CD1c-positive myeloid dendritic cell (primary cell): ENCODE measurements around the gene FNDC3A.
"Not testable (repeated sequence)": the region's sequence is repeated elsewhere in the genome, so short reads cannot be mapped to it uniquely, and the experiment has no call there.

Experiments
- DNase-seq: peaks from one replicate; pipeline ENCODE4 v3.0.0-alpha.2; 2016; ENCODE audit errors: extremely low spot score

The FNDC3A gene

DNA sequence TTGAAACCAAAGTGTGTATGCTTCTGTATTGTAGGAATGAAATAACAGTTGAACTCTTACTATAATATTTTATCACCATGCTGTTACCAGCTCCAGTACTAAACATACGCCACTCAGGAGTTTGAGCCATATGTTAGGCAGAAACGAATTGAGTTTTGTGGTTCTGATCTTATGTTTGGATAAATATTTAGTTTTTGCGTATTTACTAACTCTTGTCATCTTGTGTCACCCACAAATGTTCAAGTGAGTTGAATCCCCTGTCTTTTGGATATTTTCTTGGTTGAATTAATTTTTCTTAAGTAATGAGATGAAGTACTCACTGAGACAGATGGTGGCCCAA lies 1.5 kb downstream of the FNDC3A start:
- no peak for DNase-seq

DNA sequence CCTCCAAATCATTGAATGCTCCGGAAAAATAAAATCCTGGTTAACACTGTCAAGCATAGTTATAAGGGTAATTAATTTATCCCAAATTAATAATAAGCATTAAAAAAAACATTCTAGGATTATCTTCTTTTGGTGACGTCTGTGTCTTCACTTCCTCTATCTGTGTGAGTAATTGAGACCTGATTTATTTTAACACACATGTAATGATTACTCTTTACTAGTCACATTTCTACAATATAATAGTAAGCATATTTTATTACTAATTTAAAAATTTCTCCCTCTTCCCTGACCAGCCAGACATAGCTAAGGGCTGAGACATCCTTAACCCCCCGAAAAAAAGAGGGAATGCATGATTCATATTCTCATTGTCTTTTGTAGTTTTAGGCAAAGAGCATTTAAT lies 2.3 kb downstream of the FNDC3A start:
- DNase-seq = peak; percentile 53

DNA sequence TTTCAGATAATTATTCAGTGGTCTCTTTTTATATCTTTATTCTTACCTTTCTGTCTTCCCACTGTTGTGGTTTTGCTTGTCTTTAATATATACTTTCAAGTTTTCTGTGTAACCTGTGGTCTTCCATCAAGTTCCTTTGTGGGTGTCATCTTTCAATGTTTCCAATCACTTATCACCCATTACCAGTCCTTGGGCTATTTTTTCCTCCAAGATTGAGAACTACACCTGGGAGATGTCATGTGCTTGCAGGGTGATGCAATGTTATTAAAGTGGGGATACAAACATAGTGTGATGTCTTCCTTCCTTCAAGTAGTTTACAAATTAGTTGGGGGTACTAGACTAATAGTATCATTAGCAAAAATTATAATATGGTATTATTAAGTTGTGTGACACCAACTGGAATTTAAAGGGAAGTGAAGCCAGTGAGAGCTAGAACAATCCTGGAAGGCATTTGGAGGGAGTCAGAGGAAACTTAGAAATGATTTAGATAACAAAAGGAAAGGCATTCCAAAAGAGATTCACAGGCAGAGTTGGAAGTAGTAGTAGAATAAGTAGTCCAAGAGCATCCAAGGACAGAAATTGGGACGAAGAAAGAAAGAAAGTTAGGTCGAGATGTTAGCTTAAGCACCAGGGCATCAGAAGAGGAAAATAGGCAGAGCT lies 3.4 kb downstream of the FNDC3A start:
- DNase-seq = no peak

DNA sequence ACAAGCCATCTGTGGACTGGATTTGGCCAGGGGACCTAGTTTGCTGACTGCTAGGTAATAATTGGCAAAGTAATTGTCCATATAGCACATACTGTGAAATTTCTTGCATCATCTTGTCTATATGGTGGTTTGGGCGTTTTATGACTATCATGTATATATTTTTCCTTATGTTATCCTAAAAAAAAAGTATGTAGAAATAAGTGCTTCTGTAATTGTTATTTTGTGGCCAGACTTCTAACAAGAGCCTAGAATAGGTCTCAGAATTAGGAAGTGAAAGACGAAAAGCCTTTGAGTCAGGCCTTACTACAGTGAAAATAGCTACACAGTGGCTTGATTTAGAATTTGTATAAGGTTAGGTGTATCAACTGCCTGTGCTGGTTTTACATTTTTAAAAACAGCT lies 4.2 kb downstream of the FNDC3A start:
- peak; percentile 85 for DNase-seq

DNA sequence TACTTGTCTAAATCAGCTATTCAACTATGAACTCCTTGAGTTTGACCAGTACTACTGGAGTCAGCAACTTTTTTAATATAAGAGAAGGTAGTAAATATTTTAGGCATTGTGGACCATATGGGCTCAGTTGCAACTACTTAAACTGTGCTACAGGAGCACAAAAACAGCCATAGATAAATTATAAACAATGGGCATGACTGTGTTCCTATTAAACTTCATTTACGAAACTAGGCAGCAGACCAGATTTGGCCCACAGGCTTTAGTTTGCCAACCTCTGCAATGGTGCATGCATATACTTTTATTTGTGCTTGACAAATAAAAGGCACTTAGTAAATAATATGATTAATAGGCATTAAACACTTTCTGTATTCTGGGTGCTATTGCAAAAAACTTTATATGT lies 7.6 kb downstream of the FNDC3A start:
- DNase-seq = no peak

DNA sequence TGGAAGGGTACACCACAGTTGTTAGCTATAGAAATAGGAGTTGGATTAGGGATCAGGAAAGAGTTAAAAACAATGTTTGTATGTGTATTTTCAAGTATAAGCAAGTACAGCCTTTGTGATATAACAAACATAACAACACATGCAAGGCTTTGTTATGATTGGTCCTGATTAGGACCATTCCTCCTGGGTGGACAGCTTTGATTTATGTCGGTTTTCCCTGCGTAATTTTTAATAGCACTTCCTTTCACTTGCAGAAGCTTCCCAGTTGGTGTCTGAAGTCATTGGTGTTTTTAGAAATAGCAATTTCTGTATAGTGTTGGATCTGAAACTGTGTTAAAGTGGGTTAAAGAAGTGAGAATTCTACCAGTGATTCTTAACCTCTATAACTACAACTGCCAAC lies 10.0 kb downstream of the FNDC3A start:
- peak; percentile 30 for DNase-seq

DNA sequence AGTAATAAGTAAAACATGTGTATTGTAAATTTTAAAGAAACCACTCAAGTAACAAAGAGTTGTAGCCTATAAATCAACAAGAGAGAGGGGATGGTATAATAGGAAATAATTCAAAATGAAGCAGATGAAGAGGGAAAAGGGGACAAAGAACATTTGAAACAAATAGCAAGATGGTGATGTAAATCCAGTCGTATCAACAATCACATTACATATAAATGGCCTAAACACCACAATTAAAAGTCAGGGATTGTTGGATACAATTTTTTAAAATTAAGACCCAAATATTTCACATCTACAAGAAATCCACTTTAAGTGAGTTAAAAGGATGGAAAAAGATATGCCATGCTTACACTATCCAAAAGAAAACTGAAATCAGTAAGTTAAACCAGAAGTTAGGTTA lies 15.2 kb downstream of the FNDC3A start:
- no peak for DNase-seq

DNA sequence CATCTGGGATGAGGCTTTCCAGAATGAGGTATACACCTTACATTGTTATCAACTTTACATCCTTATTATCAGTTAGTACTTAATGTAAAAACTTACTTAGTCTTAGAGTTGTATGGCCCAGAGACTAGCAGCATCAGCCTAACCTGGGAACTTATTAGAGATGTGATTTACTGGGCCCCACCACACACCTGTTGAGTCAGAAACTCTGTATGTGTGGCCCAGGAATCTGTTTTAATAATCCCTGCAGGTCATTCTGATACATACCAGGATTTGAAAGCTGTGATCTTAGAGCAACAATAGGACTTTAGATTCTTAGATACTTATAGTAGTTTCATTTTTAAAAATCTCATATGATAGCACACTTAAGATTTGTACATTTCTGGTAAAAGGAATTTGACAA lies 17.4 kb downstream of the FNDC3A start:
- DNase-seq = no peak

DNA sequence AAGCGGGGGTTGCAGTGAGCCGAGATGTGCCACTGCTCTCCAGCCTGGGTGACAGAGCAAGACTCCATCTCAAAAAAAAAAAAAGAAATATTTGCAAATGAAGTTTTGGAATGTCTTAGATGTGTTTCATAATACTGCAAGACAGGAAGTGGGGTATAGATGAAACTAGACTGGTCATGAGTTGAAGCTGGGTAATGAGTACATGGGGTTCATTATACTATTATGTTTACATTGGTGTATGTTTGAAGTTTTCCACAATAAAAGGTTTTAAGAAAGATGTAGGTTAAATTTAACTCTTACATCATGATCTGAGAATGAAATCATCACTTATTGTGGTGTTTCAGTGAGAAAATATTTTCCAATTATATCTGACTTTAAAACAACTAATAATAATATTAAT lies 19.0 kb downstream of the FNDC3A start:
- no peak for DNase-seq

DNA sequence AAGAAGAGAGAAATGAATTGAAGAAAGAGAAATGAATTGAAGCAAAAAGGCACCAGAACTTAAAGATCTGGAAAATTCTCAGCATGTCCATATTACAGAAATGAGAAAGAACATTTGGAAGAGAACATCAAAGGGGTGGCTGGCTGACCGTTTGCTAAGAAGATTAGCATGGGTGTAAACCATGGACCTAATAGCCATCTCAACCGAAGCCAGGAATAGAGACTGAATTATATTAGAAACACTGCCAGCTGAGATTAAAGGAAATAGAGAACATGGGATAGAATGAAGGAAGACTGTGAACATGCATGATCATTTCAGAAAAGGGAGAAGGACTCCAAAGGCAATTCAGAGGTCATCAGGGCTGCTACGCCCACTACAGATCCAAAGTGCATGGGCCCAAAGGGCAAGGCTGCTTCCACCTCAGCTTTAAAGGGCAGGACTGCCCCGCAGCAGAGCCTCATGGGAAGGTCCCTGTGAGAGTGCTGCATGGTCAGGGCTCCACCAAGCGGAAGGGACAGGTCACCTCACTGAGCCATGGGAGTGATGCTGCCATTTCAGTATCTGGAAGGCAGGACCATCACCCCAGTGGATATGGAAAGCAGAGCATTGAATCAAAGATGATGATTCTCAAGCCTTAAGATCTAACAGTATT lies 23.1 kb downstream of the FNDC3A start:
- no peak for DNase-seq

DNA sequence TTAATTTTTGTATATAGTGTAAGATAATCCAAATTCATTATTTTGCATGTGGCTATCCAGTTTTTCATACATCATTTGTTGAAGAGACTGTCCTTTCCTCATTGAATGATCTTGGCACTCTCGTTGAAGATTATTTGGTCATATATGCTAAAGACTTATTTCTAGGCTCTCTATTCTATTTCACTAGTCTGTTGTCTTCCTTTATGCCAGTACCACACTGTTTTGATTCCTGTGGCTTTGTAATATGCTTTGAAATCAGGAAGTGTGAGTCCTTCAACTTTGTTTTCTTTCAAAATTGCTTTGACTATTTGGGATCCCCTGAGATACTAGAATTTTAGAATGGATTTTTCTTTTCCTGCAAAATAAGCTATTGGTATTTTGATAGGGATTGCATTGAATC lies 24.5 kb downstream of the FNDC3A start:
- no peak for DNase-seq

DNA sequence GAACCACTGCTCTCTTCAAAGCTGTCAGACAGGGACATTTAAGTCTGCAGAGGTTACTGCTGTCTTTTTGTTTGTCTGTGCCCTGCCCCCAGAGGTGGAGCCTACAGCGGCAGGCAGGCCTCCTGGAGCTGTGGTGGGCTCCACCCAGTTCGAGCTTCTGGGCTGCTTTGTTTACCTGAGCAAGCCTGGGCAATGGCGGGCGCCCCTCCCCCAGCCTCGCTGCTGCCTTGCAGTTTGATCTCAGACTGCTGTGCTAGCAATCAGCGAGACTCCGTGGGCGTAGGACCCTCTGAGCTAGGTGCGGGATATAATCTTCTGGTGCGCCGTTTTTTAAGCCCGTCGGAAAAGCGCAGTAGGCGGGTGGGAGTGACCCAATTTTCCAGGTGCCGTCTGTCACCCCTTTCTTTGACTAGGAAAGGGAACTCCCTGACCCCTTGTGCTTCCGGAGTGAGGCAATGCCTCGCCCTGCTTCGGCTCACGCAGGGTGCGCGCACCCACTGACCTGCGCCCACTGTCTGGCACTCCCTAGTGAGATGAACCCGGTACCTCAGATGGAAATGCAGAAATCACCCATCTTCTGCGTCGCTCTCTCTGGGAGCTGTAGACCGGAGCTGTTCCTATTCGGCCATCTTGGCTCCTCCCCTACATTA lies 43.4 kb downstream of the FNDC3A start:
- not testable (repeated sequence) for DNase-seq

DNA sequence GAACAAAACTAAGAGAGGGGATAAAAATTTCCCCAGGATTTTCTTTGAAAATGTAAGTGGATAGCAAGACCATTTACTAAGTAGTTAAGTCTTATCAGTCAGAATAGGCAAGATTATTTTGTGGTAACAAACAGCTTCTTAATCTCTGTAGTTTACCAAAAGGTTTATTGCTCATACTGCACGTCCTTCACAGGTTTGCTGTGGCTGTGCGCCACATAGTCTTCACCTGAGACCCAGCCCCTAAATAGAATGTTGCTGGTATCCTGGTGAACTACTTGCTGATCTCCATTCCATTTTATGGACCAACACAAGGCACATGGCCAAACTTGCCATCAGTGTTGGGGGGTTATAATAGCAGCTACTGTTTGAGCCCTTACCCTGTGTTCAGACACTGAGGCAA lies 44.6 kb downstream of the FNDC3A start:
- no peak for DNase-seq

DNA sequence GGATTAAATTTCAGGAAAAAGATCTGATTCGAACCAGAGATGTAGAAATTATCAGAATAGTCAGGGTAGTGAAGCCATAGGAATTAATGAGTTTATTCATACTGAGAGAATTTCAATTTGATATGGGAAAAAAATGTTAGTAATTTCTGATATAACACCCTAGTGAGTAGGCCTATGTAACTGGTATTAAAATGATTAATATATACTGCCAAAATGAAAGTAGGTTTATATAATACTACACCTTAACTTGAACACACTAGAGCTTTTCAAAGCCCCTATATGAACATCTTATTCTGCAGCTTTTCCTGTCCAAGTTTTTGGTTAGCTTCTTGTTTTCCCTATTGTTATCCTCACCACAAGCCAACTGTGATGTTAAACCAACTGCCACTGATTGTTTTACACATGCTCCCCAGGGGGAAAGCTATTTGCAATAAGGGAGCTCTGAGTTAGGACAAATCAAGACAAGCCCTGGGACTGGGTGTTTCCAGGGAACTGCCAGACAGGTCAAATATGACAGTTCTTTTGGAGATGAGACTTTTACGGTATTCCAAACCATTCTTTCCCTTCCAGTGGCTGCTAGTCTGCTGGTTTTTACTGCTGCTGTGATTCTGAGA lies 45.3 kb downstream of the FNDC3A start:
- no peak for DNase-seq

DNA sequence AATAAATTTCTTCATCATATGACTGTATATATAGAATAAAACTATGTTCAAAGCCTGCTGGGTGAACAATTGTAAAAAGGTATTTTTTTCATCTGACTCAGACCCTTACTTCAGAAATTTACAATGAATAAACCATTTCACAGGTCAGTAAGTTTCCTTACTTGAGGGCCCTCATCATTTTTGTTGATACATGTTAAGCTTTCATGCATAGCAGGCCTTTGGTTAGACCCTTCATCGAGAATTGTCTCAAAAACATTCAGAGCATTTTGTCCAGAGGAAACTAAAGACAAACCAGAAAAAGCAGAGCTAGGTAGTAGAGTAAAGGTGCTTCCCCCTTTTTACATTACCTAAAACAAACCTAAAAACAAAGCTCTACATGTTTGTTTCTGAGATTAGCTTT lies 46.2 kb downstream of the FNDC3A start:
- no peak for DNase-seq

DNA sequence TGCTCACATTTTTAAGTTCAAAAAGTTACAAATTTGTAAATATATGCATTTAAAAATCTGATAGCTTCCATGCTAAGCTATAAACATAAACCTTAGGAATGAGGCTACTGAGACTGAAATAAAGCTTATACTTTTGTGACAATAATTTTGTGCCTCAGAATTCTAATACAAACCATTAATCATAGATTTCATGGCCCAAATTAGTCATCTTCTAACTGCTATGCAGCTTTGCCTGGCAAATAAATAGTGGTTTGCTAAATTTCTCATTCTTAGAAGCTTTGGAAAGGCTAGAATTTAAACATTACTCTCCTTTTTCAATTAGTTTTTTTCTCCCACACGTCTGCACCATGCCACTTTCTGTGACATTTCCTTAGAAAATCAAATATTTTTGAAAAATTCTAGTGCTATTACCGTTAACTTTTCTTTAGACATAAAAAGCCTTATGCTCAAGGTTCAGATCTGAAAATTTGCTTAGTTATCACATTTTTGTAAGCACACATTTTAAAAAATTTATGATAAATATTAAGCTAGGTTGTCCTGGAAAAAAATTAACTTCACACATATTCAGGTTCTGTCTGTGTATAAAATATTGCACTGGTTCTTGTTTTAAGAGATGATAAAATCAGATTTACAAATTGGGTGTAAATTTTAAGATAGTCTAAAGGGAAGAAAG lies 46.9 kb downstream of the FNDC3A start:
- no peak for DNase-seq

DNA sequence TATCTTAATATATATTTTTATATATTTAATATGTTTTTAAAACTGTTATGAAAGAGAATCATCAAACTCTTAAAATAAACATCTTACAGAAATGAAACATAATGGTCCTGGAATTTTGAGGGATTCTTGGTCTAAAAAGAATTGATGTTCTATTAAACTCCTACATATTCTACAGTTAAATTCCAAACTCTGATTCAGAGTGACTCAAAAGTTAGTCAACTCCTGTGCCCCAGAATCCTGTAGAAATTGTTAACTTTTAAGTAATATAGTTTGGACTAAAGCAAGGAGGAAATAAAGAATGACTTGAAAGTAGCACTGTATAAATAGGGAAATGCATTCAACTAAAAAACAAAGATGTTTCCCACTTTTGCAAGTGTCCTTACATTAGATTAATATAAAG lies 47.7 kb downstream of the FNDC3A start:
- DNase-seq = no peak

DNA sequence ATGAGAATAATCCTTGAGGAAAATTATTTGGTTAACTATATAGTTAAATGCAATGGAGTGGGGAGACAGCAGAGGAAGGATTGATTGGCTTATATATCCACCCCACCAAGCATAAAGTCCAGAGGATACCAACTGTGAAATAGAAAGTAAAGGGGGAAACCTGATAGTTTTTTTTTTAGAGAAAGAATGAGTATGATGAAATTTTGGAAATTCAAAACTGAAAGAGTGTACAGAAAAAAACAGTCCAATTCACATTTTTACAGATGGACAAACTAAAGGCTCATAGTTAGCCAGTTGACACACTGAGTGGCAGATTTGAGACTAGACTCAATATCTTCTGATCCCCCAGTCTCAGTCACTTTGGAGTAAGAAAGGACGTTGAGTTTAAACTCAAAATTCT lies 51.1 kb downstream of the FNDC3A start:
- DNase-seq = no peak

DNA sequence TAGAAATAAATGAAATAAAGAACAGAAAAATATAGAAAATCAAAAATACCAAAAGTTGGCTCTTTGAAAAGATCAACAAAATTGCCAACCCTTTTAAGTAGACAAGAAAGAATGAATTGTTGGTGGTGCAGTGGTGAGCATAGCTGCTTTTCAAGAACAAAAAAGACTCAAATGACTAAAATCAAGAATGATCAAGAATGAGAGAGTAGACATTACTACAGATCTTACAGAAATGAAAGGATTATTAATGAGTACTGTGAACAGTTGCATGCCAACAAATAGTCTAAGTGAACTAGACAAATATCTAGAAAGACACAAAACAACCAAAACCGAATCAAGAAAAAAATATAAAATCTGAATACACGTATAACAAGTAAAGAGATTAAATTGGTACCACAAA lies 53.9 kb downstream of the FNDC3A start:
- DNase-seq = no peak

DNA sequence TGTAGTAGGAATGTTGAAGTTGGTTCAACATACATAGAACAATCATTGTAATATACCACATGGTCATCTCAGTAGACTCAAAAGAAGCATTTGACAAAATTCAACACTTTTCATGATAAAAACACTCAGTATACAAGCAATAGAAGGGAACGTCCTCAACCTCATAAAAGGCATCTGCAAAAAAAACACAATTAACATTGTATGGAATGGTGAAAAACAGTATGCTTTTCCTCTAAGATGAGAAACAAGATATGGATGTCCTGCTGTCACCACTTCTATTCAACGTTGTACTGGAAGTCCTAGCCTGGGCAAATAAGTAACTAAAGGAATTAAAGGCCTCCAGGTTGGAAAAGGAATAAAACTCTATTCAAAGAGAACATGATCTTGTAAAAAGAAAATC lies 54.5 kb downstream of the FNDC3A start:
- no peak for DNase-seq

DNA sequence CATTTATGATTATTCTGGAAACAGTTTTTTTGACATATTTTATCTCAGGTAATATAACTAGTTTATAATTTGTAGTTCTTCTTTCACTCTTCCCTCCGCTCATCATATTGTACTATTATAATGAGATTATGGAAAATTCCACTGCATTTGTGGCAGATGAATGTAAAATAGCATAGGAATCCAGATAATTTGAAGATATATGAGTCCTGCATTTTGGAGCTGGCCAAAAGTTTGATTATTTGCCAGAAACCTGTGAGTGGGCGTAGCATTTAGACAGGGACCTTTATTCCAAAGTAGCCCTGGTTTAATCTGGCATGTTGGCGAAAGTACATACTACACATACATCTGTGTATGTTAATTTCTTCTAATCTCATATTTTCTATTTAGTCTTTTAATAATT lies 65.2 kb downstream of the FNDC3A start:
- no peak for DNase-seq

DNA sequence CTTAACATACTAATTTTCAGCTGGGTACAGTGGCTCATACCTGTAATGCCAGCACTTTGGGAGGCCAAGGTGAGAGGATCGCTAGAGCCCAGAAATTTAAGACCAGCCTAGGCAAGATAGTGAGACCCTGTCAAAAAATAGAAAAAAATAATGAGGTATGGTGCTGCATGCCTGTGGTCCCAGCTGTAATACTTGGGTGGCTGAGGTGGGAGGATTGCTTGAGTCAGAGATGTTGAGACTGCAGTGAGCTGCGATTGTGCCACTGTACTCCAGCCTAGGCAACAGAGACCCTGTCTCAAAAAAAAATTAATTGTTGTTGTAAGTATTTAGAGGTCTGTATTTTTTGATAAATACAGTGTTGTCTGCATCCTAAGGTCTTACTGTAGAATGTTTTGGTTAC lies 66.8 kb downstream of the FNDC3A start:
- DNase-seq = no peak

DNA sequence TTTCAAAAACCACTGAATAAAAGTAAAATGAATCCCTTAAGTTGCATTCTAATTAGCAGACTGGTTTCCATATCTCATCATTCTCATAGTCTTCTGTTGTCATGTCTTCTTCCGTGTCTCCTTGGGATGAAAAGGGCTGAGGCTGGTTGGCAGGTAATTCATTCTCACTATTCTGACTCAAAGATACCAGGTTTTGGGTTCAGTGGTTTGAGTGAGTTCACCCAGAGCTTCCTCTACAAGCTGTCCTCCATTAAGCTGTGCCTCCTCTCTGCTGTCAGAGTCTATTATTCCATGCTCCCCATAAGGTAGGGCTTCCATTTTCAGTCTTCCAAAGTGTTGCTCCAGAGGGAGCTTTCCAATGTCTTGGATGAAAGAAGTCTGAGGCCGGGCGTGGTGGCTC lies 68.3 kb downstream of the FNDC3A start:
- DNase-seq = no peak
